GM10266 (cell line): ENCODE results near the gene CCDC85C.

Source experiments
- DNase-seq: peaks from one replicate; pipeline ENCODE4 v3.0.0; 2012; ENCODE audit errors: extremely low spot score
- CTCF ChIP-seq: IDR thresholded peaks from 2 replicates; pipeline ENCODE4 v1.5.1; 2012; ENCODE audit warnings: mild to moderate bottlenecking, low read depth; ENCODE audit not compliant: control insufficient read depth, insufficient read depth; ENCODE audit errors: missing control alignments

CCDC85C gene

GRCh38 chr14:99609245-99610170 is 5.5 kb upstream of the CCDC85C start:
- no peak for TF ChIP-seq CTCF
- no peak for DNase-seq

- no peak for TF ChIP-seq CTCF
These were observed 4.6 kb upstream of the CCDC85C start for GRCh38 chr14:99608591-99608990.

DNA sequence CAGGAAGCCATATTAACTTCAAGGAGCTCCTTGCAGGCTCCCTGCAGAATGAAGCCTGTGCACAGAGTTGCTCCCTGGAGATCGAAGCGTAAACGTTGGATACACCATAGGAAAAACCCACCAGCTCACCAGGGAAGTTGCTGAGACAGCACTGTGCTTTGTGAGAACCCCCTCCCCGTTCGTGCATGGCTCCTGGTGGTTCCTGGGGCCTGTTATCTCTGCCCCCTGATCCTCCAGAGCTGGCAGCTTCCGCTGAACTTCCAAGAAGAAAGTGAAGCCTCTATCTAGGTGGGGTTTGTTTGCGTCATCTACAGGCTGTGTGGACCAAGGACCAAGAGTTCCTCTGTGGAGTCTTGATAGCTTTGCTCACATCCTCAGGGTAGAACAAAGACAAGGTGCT is 2.4 kb upstream of the CCDC85C start:
- DNase-seq: no peak
- no peak for TF ChIP-seq CTCF

More at GRCh38 chr14:99608591-99608990, 4.6 kb upstream of the CCDC85C start:
- DNase-seq: no peak

GRCh38 chr14:99605299-99605961 is 1.4 kb upstream of the CCDC85C start:
- DNase-seq: peak; percentile 78
- TF ChIP-seq CTCF: no peak

DNA sequence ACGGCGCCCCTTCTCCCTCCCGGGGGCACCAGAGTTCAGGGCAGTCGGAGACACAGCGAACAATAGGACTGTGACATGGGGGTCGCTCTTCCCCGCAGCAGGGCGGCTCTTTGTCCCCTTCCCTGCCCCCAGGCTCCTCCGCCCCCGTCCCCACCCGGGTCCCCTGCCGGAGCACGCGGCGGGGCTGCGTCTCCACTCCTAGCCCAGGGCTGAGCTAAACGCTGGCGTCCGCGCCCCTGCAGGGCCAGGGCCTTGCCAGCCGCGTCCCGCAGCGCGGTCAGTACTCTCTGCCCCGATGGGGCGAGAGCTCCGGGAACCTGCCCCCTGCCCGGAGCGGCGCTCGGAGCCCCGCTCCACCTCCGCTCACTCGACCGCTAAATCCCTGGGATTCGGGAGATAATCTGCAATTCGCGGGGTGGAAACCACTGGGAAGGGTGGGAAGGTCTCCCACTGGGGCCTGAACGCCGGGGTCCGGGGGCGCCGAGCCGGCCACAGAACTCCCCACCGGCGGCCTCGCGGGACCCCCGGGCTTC is 825 bp upstream of the CCDC85C start:
- DNase-seq: peak; percentile 66
- no peak for TF ChIP-seq CTCF

DNA sequence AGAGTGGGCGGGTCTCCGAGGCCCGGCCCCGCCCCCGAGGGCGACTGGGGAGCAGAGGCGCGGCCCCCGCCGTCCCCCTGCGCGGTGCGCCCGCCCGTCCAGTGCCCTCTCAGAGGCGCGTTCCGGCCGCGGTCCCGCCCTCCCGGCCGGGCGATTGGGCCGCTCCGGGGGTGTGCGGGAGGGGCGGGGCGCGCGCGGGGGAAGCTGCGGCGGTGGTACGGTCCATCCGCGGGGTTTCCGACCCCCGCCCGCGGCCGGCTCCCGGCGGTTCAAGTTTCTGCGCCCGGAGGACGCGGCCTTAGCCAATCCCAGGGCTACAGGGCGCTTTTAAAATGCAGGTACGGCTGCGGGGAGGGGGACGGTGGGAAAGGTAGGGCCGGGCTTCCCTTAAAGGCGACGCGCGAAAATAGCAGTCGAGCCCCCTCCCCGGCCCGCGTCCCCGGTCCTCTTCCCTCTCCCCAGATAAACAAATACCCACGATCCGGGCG is 315 bp upstream of the CCDC85C start:
- TF ChIP-seq CTCF: no peak
- DNase-seq: peak; percentile 99

DNA sequence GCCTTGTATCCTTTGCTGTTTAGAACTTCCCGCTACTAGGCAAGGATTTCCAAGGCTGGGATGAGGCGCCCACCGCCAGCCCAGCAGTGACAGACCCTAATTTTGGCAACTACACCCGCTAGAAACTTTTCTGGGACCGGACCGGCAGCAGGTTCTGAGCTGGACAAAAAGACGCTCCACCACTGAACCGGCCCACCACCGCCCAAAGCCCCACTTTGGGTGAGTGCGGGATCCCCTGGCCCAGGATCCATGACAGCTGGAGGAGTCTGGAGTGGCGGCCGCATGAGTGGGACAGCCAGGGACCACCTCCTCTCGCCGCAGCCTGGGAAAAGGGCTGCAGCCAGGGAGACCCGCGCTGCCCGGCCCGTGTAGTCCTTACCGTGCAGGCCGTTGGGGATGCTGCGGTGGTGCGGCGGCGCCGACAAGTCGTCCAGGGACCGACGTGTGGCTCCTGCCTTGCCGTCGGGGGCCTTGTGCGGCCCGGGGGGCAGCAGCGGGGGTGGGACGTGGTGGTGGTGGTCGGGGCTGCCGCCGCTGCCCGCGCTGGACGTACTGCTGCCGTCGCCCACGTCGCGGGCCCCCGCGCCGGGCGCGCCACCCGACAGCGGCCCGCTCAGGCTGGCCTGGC is 1.1 kb downstream of the CCDC85C start:
- no peak for TF ChIP-seq CTCF
- no peak for DNase-seq
